H1 (cell line): ENCODE results near the gene SLC12A8. TPM values are rescaled to one million over a fixed set of nuclear protein-coding genes. Genes with fewer than 3 reads are reported as not detected.

Source experiments
- CTCF ChIA-PET: fragments of 300-600 bp; sonication (Branson Sonifier 250); formaldehyde crosslinking; loops from one replicate; lab custom pipeline; 2021; ENCODE audit not compliant: partially characterized antibody; lab: Charles Lee
- POLR2A ChIA-PET: fragments of 300-600 bp; sonication (Branson Sonifier 250); formaldehyde crosslinking; loops from one replicate; lab custom pipeline; 2021; ENCODE audit warnings: inconsistent platforms; ENCODE audit not compliant: partially characterized antibody; lab: Charles Lee
- DNase-seq, 2 experiments: peaks; one replicate each; pipeline versions ENCODE4 v3.0.0 to v3.0.0-alpha.2; 2010 to 2022; ENCODE audit warnings: low spot score in 2 of 2, low read depth in 1 of 2, mixed read lengths in 1 of 2
- FAIRE-seq: peaks from 2 replicates; lab custom pipeline; 2011; peaks lifted over from hg19 to GRCh38; lab: Jason Lieb, UNC
- H2AFZ ChIP-seq: 2 replicates; pipeline ENCODE4 v1.8.1; 2012; ENCODE audit warnings: low read length, inconsistent platforms
- H2AK5ac ChIP-seq: 2 replicates; pipeline ENCODE4 v1.6.1; 2013; ENCODE audit warnings: low read depth, low read length
- H2BK120ac ChIP-seq: replicated peaks from 2 replicates; pipeline ENCODE3; 2013; ENCODE audit warnings: low read depth, low read length, inconsistent platforms
- H2BK12ac ChIP-seq: 2 replicates; pipeline ENCODE4 v1.6.1; 2013; ENCODE audit warnings: low read depth, low read length
- H2BK15ac ChIP-seq: 2 replicates; pipeline ENCODE4 v1.6.1; 2013; ENCODE audit warnings: low read length
- H2BK20ac ChIP-seq: 2 replicates; pipeline ENCODE4 v1.6.1; 2013; ENCODE audit warnings: low read length
- H2BK5ac ChIP-seq: 2 replicates; pipeline ENCODE4 v1.6.1; 2013; ENCODE audit warnings: low read depth, low read length
- H3K14ac ChIP-seq: 2 replicates; pipeline ENCODE4 v1.6.1; 2013; ENCODE audit warnings: inconsistent platforms; ENCODE audit not compliant: insufficient read length
- H3K18ac ChIP-seq: 2 replicates; pipeline ENCODE4 v1.6.1; 2013; ENCODE audit warnings: low read length; ENCODE audit errors: extremely low read depth
- H3K23ac ChIP-seq: 2 replicates; pipeline ENCODE4 v1.6.1; 2013; ENCODE audit warnings: inconsistent platforms; ENCODE audit not compliant: insufficient read length
- H3K23me2 ChIP-seq: 2 replicates; pipeline ENCODE4 v1.6.1; 2013; ENCODE audit warnings: low read depth, low read length
- H3K27ac ChIP-seq: 2 replicates; pipeline ENCODE4 v1.6.1; 2011; ENCODE audit warnings: low read depth, low read length, inconsistent platforms
- H3K27me3 ChIP-seq, 4 experiments: replicated peaks in 1 of 4; 1 replicate in 1 of 4; 2 replicates in 3 of 4; pipeline versions ENCODE4 v1.6.1 to v1.8.1; 2011 to 2013; ENCODE audit warnings: low read length in 3 of 4, mild to moderate bottlenecking in 3 of 4, inconsistent platforms in 2 of 4, mixed read lengths in 2 of 4, moderate library complexity in 1 of 4; ENCODE audit not compliant: control insufficient read depth in 3 of 4, insufficient read depth in 3 of 4; ENCODE audit errors: extremely low read depth in 1 of 4
- H3K36me3 ChIP-seq, 4 experiments: 2 replicates each; pipeline versions ENCODE4 v1.6.1 to v1.8.1; 2011 to 2013; ENCODE audit warnings: mild to moderate bottlenecking in 4 of 4, low read length in 3 of 4, moderate library complexity in 2 of 4, control low read depth in 1 of 4, inconsistent platforms in 1 of 4; ENCODE audit not compliant: insufficient read depth in 4 of 4, control insufficient read depth in 2 of 4
- H3K4ac ChIP-seq: replicated peaks from 2 replicates; pipeline ENCODE3; 2013; ENCODE audit warnings: low read length, low read depth, mixed read lengths, inconsistent platforms; ENCODE audit not compliant: insufficient read length
- H3K4me1 ChIP-seq, 4 experiments: replicated peaks in 1 of 4; 1 replicate in 1 of 4; 2 replicates in 3 of 4; pipeline versions ENCODE4 v1.6.1 to v1.8.1; 2011 to 2013; ENCODE audit warnings: low read length in 3 of 4, inconsistent platforms in 2 of 4, mixed read lengths in 1 of 4; ENCODE audit not compliant: insufficient read depth in 4 of 4, control insufficient read depth in 3 of 4
- H3K4me2 ChIP-seq, 2 experiments: 2 replicates each; pipeline versions ENCODE4 v1.6.1 to v1.8.1; 2011 to 2013; ENCODE audit warnings: low read depth in 2 of 2, low read length in 2 of 2, control low read depth in 1 of 2, inconsistent platforms in 1 of 2, mild to moderate bottlenecking in 1 of 2; ENCODE audit not compliant: insufficient read depth in 1 of 2
- H3K4me3 ChIP-seq, 4 experiments: fragments of 200-600, 300-600 bp in 1 of 4; sonication (generic), shearing (Covaris generic), sonication (Bioruptor Twin) in 1 of 4; 2 replicates each; pipeline versions ENCODE4 v1.5.1 to v1.8.1; 2011 to 2016; ENCODE audit warnings: low read length in 4 of 4, low read depth in 3 of 4, control low read depth in 2 of 4, inconsistent platforms in 2 of 4, mild to moderate bottlenecking in 2 of 4, mixed read lengths in 1 of 4, moderate library complexity in 1 of 4; ENCODE audit not compliant: insufficient read depth in 2 of 4; ENCODE audit errors: extremely low read depth in 1 of 4
- H3K56ac ChIP-seq: replicated peaks from 2 replicates; pipeline ENCODE3; 2013; ENCODE audit warnings: low read depth, mild to moderate bottlenecking, mixed read lengths, low read length, inconsistent platforms; ENCODE audit not compliant: insufficient read length
- H3K79me1 ChIP-seq: 2 replicates; pipeline ENCODE4 v1.6.1; 2013; ENCODE audit warnings: low read depth, low read length, control low read depth
- H3K79me2 ChIP-seq, 2 experiments: 2 replicates each; pipeline versions ENCODE4 v1.6.1 to v1.8.1; 2012 to 2013; ENCODE audit warnings: low read length in 2 of 2, mild to moderate bottlenecking in 2 of 2, inconsistent platforms in 1 of 2; ENCODE audit not compliant: insufficient read depth in 2 of 2, control insufficient read depth in 1 of 2
- H3K9ac ChIP-seq, 4 experiments: replicated peaks in 1 of 4; 1 replicate in 1 of 4; 2 replicates in 3 of 4; pipeline versions ENCODE4 v1.6.1 to v1.8.1; 2011 to 2013; ENCODE audit warnings: low read depth in 3 of 4, low read length in 3 of 4, control low read depth in 2 of 4, mild to moderate bottlenecking in 2 of 4, moderate library complexity in 2 of 4, inconsistent platforms in 1 of 4; ENCODE audit errors: extremely low read depth in 1 of 4
- H3K9me3 ChIP-seq, 2 experiments: 2 replicates each; pipeline versions ENCODE4 v1.6.1 to v1.8.1; 2012 to 2013; ENCODE audit warnings: mild to moderate bottlenecking in 2 of 2, moderate library complexity in 2 of 2, control low read depth in 1 of 2, inconsistent platforms in 1 of 2, low read depth in 1 of 2, low read length in 1 of 2, mixed read lengths in 1 of 2; ENCODE audit not compliant: insufficient read depth in 2 of 2
- H4K20me1 ChIP-seq, 2 experiments: replicated peaks in 1 of 2; 2 replicates each; pipeline versions ENCODE3 to v1.8.1; 2011 to 2013; ENCODE audit warnings: inconsistent platforms in 2 of 2, low read length in 2 of 2, mild to moderate bottlenecking in 1 of 2; ENCODE audit not compliant: insufficient read depth in 2 of 2, control insufficient read depth in 1 of 2
- H4K5ac ChIP-seq: 2 replicates; pipeline ENCODE4 v1.6.1; 2013; ENCODE audit warnings: low read length, low read depth, mixed read lengths, inconsistent platforms; ENCODE audit not compliant: insufficient read length
- H4K8ac ChIP-seq: 2 replicates; pipeline ENCODE4 v1.8.0; 2013; ENCODE audit warnings: mild to moderate bottlenecking, moderate library complexity, low read length, inconsistent platforms; ENCODE audit not compliant: insufficient read depth; ENCODE audit errors: extremely low read depth
- H4K91ac ChIP-seq: replicated peaks from 2 replicates; pipeline ENCODE3; 2013; ENCODE audit warnings: low read length, mixed read lengths, inconsistent platforms; ENCODE audit not compliant: insufficient read length
- BRCA1 ChIP-seq: IDR thresholded peaks from 2 replicates; pipeline ENCODE4 v1.6.1; 2012; ENCODE audit warnings: low read depth, low read length, improper control_type of control experiment
- CHD2 ChIP-seq: IDR thresholded peaks from 2 replicates; pipeline ENCODE4 v1.6.1; 2012; ENCODE audit warnings: low read length, improper control_type of control experiment
- CTBP2 ChIP-seq: IDR thresholded peaks from 2 replicates; pipeline ENCODE4 v1.7.0; 2011; ENCODE audit warnings: borderline replicate concordance, mild to moderate bottlenecking, moderate library complexity, mixed read lengths, low read length; ENCODE audit not compliant: insufficient read depth, insufficient read length
- GTF2F1 ChIP-seq: IDR thresholded peaks from 2 replicates; pipeline ENCODE4 v1.6.1; 2012; ENCODE audit warnings: low read depth, low read length, improper control_type of control experiment, borderline replicate concordance
- JUND ChIP-seq: IDR thresholded peaks from 2 replicates; pipeline ENCODE4 v1.6.1; 2011; ENCODE audit warnings: mild to moderate bottlenecking, improper control_type of control experiment, low read length
- PHF8 ChIP-seq: fragments of 200-600 bp; sonication (generic); conservative IDR thresholded peaks from 2 replicates; pipeline ENCODE4 v1.7.1; 2012; ENCODE audit warnings: low read depth, mild to moderate bottlenecking, inconsistent platforms, low read length, moderate library complexity
- RXRA ChIP-seq: IDR thresholded peaks from 2 replicates; pipeline ENCODE4 v1.6.1; 2011; ENCODE audit warnings: low read depth, mild to moderate bottlenecking, low read length, moderate library complexity; ENCODE audit not compliant: insufficient read depth
- SAP30 ChIP-seq: fragments of 300-600 bp; sonication (generic); IDR thresholded peaks from 2 replicates; pipeline ENCODE4 v1.7.1; 2012; ENCODE audit warnings: low read length, moderate library complexity, mild to moderate bottlenecking, inconsistent platforms; ENCODE audit not compliant: insufficient read depth, insufficient replicate concordance
- SIN3A ChIP-seq, 2 experiments: IDR thresholded peaks in 1 of 2; conservative IDR thresholded peaks in 1 of 2; 2 replicates each; pipeline ENCODE4 v1.6.1; 2011 to 2012; ENCODE audit warnings: low read length in 2 of 2, improper control_type of control experiment in 1 of 2, low read depth in 1 of 2, mild to moderate bottlenecking in 1 of 2
- SIX5 ChIP-seq: IDR thresholded peaks from 2 replicates; pipeline ENCODE4 v1.6.1; 2011; ENCODE audit warnings: mild to moderate bottlenecking, low read depth, low read length
- SUZ12 ChIP-seq: fragments of 200-600 bp; sonication (generic); IDR thresholded peaks from 2 replicates; pipeline ENCODE4 v1.6.1; 2012; ENCODE audit warnings: mild to moderate bottlenecking, inconsistent platforms, low read length, moderate library complexity, mixed read lengths
- TBP ChIP-seq: IDR thresholded peaks from 2 replicates; pipeline ENCODE4 v1.6.1; 2011; ENCODE audit warnings: low read depth, low read length, improper control_type of control experiment
- TCF12 ChIP-seq: IDR thresholded peaks from 2 replicates; pipeline ENCODE4 v1.6.1; 2011; ENCODE audit warnings: low read depth, mild to moderate bottlenecking, low read length
- WGBS, 2 experiments: shearing (Covaris generic) in 1 of 2; methylation state at CpG; one replicate each; pipeline versions ENCODE4 v1.1.6 to v1.1.7; 2013 to 2015; ENCODE audit warnings: low lambda C conversion rate in 2 of 2, mixed read lengths in 2 of 2, inconsistent platforms in 1 of 2, low coverage in 1 of 2, missing lambda C conversion rate in 1 of 2; ENCODE audit not compliant: insufficient replicate concordance in 2 of 2, insufficient coverage in 1 of 2, insufficient read length in 1 of 2; ENCODE audit errors: extremely low coverage in 1 of 2, missing lambda C conversion rate in 1 of 2; 5-methylcytosine and 5-hydroxymethylcytosine counted together
- polyA plus RNA-seq, 7 experiments: library from polyadenylated mRNA; depleted of rRNA in 3 of 7; stranded (reverse) in 5 of 7; unstranded in 2 of 7; fragments of >200 nt in 5 of 7; fragments of 200-250 nt in 2 of 7; gene quantifications; 1 replicate in 5 of 7; 2 replicates in 1 of 7; 4 replicates in 1 of 7; pipeline versions ENCODE4 v1.2.1 to v1.2.3, GENCODE V29; 2011 to 2013; ENCODE audit warnings: missing spikeins in 2 of 7, mixed read lengths in 2 of 7
- total RNA-seq: library from RNA; stranded (reverse); fragmentation: NEBNext Ultra II Directional; extraction: Animal tissue kit (Norgen Biotek cat#: 25700); gene quantifications from 2 replicates; pipeline ENCODE4 v1.2.1, GENCODE V29; 2021

The SLC12A8 gene
- total and polyA plus RNA-seq, 2 of the 8 experiments (the other 6 are each of a cell fraction or from before 2014, with no cell fraction given) = 13.7 to 14.4 TPM

GRCh38 chr3:125059488-125060245, 152.9 kb downstream of the SLC12A8 start:
- Histone ChIP-seq H3K18ac (no peak overlapping the region), H3K23me2 (peaks cover 8% of the 10 kb centered on the region; the same call in 1 of the 2 replicates), H4K8ac (no peak overlapping the region), H2BK120ac (no peak overlapping the region), H3K4me3 (no peak overlapping the region), H2BK12ac (no peak overlapping the region; the same call in 1 of the 2 replicates), H3K79me1 (no peaks in the 10 kb centered on the region), H3K9ac (no peak overlapping the region), H2AFZ (no peak overlapping the region), H2BK5ac (no peak overlapping the region), H2AK5ac (no peak overlapping the region), H3K79me2 (no peaks in the 10 kb centered on the region), H3K36me3 (no peaks in the 10 kb centered on the region), H3K23ac (no peak overlapping the region), H3K27me3 (peaks cover 7 to 26% (median 16%) of the 10 kb centered on the region in 4 experiments), H3K4me1 (peaks cover 3 to 18% (median 6%) of the 10 kb centered on the region in 4 experiments; a peak in 6 of 7 replicates), H2BK20ac (no peak overlapping the region), H3K4me2 (no peak overlapping the region), H3K27ac (no peak overlapping the region), H3K9me3 (no peaks in the 10 kb centered on the region), H3K4ac (no peak overlapping the region), H3K14ac (no peak overlapping the region), H4K20me1 (no peaks in the 10 kb centered on the region), H4K5ac (no peak overlapping the region), H4K91ac (no peak overlapping the region), H2BK15ac (0 out of 2 replicates have a peak overlapping the region, but pooled peaks have one; percentile 62), H3K56ac (no peak overlapping the region)
- 80% methylated on average over 7 of the region's 7 CpGs; no CpG with 5 or more reads in 1 of the 2 experiments for WGBS, 2 experiments
- FAIRE-seq = no peak
- CTCF ChIA-PET = no interaction called here
- no peak for DNase-seq
- POLR2A ChIA-PET = no interaction called here
- no peak for TF ChIP-seq CTBP2
- TF ChIP-seq PHF8 = no peak
- TF ChIP-seq GTF2F1 = no peak
- no peak for TF ChIP-seq SAP30
- no peak for TF ChIP-seq SUZ12
- TF ChIP-seq SIX5 = no peak
- TF ChIP-seq CHD2 = no peak
- no peak for TF ChIP-seq SIN3A (conservative IDR thresholded peaks at IDR 0.05 in 1 of 2, IDR thresholded peaks at IDR 0.05 in 1 of 2; ENCODE audit: low read depth in 1 of 2, low read length in 2 of 2)
- no peak for TF ChIP-seq BRCA1
- TF ChIP-seq TBP = no peak
- TF ChIP-seq RXRA = no peak
- no peak for TF ChIP-seq JUND
- no peak for TF ChIP-seq TCF12
